GM06990 (cell line): ENCODE measurements around the gene AHRR.

Experiments
- DNase-seq: peaks from one replicate; pipeline ENCODE4 v3.0.0-alpha.2; 2011; ENCODE audit not compliant: insufficient read length; ENCODE audit errors: extremely low read depth
- H3K27me3 ChIP-seq: replicated peaks from 2 replicates; pipeline ENCODE4 v1.6.0; 2011; ENCODE audit warnings: low read length; ENCODE audit not compliant: control insufficient read depth, insufficient read depth
- H3K36me3 ChIP-seq: 2 replicates; pipeline ENCODE4 v1.5.1; 2011; ENCODE audit warnings: low read length; ENCODE audit not compliant: control insufficient read depth, insufficient read depth
- H3K4me3 ChIP-seq: replicated peaks from 2 replicates; pipeline ENCODE4 v1.5.1; 2011; ENCODE audit warnings: low read depth, mild to moderate bottlenecking, control low read depth, low read length
- TF ChIP-seq, protein P1 (sequence below): IDR thresholded peaks from 2 replicates; pipeline ENCODE4 v1.5.1; 2011; ENCODE audit warnings: low read length, control low read depth, mild to moderate bottlenecking, inconsistent platforms; ENCODE audit not compliant: insufficient read depth, poor library complexity, severe bottlenecking

AHRR gene

DNA sequence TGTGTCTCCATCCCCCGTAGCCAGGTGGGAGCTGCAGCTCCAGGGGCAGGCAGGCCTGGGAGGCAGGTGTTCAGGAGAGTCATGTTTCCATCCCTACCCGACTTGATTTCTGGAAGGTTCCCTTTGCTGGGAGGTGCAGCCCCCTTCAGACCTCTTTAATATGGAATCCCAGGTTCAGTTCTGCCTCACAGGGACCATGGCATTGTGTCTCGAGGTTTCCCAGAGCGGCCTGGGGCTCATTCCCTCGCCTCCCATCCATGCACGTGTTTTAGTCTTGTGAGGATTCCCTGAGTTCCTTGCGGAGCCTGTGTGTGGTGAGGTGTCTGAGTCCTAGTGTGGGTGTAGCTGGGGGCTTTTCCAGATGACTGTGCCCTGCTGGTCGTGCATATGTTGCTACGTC lies 16.5 kb upstream of the AHRR start:
- Histone ChIP-seq H3K4me3 (no peak overlapping the region), H3K27me3 (no peaks in the 10 kb centered on the region), H3K36me3 (peaks cover 22% of the 10 kb centered on the region)
- TF ChIP-seq, protein P1, sequence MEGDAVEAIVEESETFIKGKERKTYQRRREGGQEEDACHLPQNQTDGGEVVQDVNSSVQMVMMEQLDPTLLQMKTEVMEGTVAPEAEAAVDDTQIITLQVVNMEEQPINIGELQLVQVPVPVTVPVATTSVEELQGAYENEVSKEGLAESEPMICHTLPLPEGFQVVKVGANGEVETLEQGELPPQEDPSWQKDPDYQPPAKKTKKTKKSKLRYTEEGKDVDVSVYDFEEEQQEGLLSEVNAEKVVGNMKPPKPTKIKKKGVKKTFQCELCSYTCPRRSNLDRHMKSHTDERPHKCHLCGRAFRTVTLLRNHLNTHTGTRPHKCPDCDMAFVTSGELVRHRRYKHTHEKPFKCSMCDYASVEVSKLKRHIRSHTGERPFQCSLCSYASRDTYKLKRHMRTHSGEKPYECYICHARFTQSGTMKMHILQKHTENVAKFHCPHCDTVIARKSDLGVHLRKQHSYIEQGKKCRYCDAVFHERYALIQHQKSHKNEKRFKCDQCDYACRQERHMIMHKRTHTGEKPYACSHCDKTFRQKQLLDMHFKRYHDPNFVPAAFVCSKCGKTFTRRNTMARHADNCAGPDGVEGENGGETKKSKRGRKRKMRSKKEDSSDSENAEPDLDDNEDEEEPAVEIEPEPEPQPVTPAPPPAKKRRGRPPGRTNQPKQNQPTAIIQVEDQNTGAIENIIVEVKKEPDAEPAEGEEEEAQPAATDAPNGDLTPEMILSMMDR = no peak
- no peak for DNase-seq

- TF ChIP-seq, protein P1 = no peak
- Histone ChIP-seq H3K36me3 (peaks cover 24% of the 10 kb centered on the region), H3K4me3 (no peak overlapping the region), H3K27me3 (no peaks in the 10 kb centered on the region)
- no peak for DNase-seq
Measured at GRCh38 chr5:305459-305858, 16.1 kb upstream of the AHRR start.

- TF ChIP-seq, protein P1 = no peak
- DNase-seq = no peak
- Histone ChIP-seq H3K36me3 (peaks cover 24% of the 10 kb centered on the region), H3K4me3 (no peak overlapping the region), H3K27me3 (no peaks in the 10 kb centered on the region)
Measured at GRCh38 chr5:306011-306805, 15.3 kb upstream of the AHRR start.

DNA sequence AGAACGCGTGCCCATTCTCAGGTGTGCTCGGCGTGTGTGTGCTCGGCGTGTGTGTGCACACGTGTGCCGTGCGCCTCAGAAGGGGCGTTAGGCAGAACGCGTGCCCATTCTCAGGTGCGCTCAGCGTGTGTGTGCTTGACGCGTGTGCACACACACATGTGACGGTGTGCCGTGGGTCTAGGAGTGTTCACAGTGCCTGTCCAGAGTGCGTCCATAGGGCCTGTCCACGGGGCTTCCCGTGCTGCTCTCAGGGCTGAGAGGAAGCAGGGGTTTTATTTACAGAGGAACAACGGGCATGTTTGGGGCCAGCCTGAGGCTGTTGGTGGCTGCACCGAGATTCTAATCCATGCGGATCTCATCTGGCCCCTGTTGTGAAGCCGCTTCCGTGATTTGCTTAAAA lies 14.2 kb upstream of the AHRR start:
- no peak for DNase-seq
- Histone ChIP-seq H3K4me3 (no peak overlapping the region), H3K27me3 (no peaks in the 10 kb centered on the region), H3K36me3 (peaks cover 24% of the 10 kb centered on the region)
- TF ChIP-seq, protein P1 = no peak

GRCh38 chr5:307794-308579 lies 13.5 kb upstream of the AHRR start:
- TF ChIP-seq, protein P1 = no peak
- peaks cover 26% of the 10 kb centered on the region for H3K36me3 ChIP-seq
- DNase-seq = no peak
- no peak overlapping the region for H3K4me3 ChIP-seq
- H3K27me3 ChIP-seq = no peaks in the 10 kb centered on the region
